Loucy (cell line): ENCODE results near the gene MBNL1.

Source experiments
- CTCF ChIP-seq: fragments of 200-600 bp; sonication (generic); conservative IDR thresholded peaks from 2 replicates; pipeline ENCODE4 v1.5.1; 2014; ENCODE audit warnings: mild to moderate bottlenecking, antibody characterized with exemption, low read length
- EZH2phosphoT487 ChIP-seq: fragments of 200-600 bp; IDR thresholded peaks from 2 replicates; pipeline ENCODE4 v1.6.1; 2018; ENCODE audit warnings: antibody characterized with exemption, mild to moderate bottlenecking, moderate library complexity, borderline replicate concordance

GRCh38 chr3:152254041-152254440 is 14.7 kb upstream of the MBNL1 start:
- no peak for TF ChIP-seq CTCF
- no peak for TF ChIP-seq EZH2phosphoT487
